SK-N-SH (cell line): Measurements from ENCODE around the gene ZNF277. TPM values are rescaled to one million over a fixed set of nuclear protein-coding genes. Genes with fewer than 3 reads are reported as not detected.

ENCODE experiments used
- CTCF ChIA-PET: fragments of 300-600, 350-600 bp; formaldehyde crosslinking; extraction: SDS; loops from one replicate; lab custom pipeline; 2021; lab: Yijun Ruan, JAX
- POLR2A ChIA-PET: fragments of 350-600 bp; sonication (Branson Sonifier 250); formaldehyde crosslinking; extraction: SDS; loops from one replicate; lab custom pipeline; 2020; ENCODE audit warnings: antibody characterized with exemption, inconsistent platforms; lab: Yijun Ruan, JAX
- DNase-seq: peaks from one replicate; pipeline ENCODE4 v3.0.0; 2012
- H2AFZ ChIP-seq: fragments of 200-600 bp; sonication (generic); 2 replicates; pipeline ENCODE4 v1.8.1; 2016; ENCODE audit warnings: antibody characterized with exemption, mild to moderate bottlenecking, low read depth
- H3F3A ChIP-seq: fragments of 200-600 bp; sonication (generic); replicated peaks from 2 replicates; pipeline ENCODE3; 2016; ENCODE audit warnings: antibody characterized with exemption, mild to moderate bottlenecking; ENCODE audit not compliant: insufficient read depth
- H3K27ac ChIP-seq, 2 experiments: fragments of 200-500 bp in 1 of 2; fragments of 200-600 bp in 1 of 2; sonication (Bioruptor generic) in 1 of 2; sonication (generic), shearing (Covaris generic) in 1 of 2; 2 replicates each; pipeline versions ENCODE4 v1.5.1 to v1.6.1; 2014 to 2016; ENCODE audit warnings: low read depth in 2 of 2, inconsistent platforms in 1 of 2, low read length in 1 of 2, mild to moderate bottlenecking in 1 of 2, mixed read lengths in 1 of 2
- H3K27me3 ChIP-seq: fragments of 200-600 bp; sonication (generic), shearing (Covaris generic); 2 replicates; pipeline ENCODE4 v1.6.1; 2016; ENCODE audit warnings: mixed run types; ENCODE audit not compliant: insufficient read depth
- H3K36me3 ChIP-seq, 2 experiments: fragments of 200-500 bp in 1 of 2; fragments of 200-600 bp in 1 of 2; sonication (Bioruptor generic) in 1 of 2; sonication (generic) in 1 of 2; replicated peaks in 1 of 2; 2 replicates each; pipeline versions ENCODE3 to v1.5.1; 2014 to 2016; ENCODE audit warnings: low read length in 1 of 2, mild to moderate bottlenecking in 1 of 2; ENCODE audit not compliant: insufficient read depth in 2 of 2, control insufficient read depth in 1 of 2
- H3K4me1 ChIP-seq, 2 experiments: fragments of 200-500 bp in 1 of 2; fragments of 200-600 bp in 1 of 2; sonication (Bioruptor generic) in 1 of 2; sonication (generic), shearing (Covaris generic) in 1 of 2; 2 replicates each; pipeline versions ENCODE4 v1.5.1 to v1.6.1; 2014 to 2016; ENCODE audit warnings: low read depth in 1 of 2, low read length in 1 of 2, mixed run types in 1 of 2; ENCODE audit not compliant: insufficient read depth in 2 of 2, control insufficient read depth in 1 of 2
- H3K4me2 ChIP-seq: fragments of 200-600 bp; sonication (generic), shearing (Covaris generic); 2 replicates; pipeline ENCODE4 v1.6.1; 2017; ENCODE audit warnings: mixed run types
- H3K4me3 ChIP-seq, 2 experiments: fragments of 200-500 bp in 1 of 2; fragments of 200-600 bp in 1 of 2; sonication (Bioruptor generic) in 1 of 2; sonication (generic), shearing (Covaris generic) in 1 of 2; 2 replicates each; pipeline versions ENCODE4 v1.5.1 to v1.8.1; 2014 to 2016; ENCODE audit warnings: low read depth in 2 of 2, inconsistent platforms in 1 of 2, low read length in 1 of 2, mild to moderate bottlenecking in 1 of 2, mixed read lengths in 1 of 2, moderate library complexity in 1 of 2
- H3K79me2 ChIP-seq: fragments of 200-600 bp; sonication (generic); 2 replicates; pipeline ENCODE4 v1.8.1; 2017; ENCODE audit warnings: mild to moderate bottlenecking; ENCODE audit not compliant: insufficient read depth
- H3K9ac ChIP-seq: fragments of 200-600 bp; sonication (generic); 2 replicates; pipeline ENCODE4 v1.6.1; 2017; ENCODE audit warnings: mixed run types
- H3K9me2 ChIP-seq: fragments of 200-600 bp; sonication (generic); 2 replicates; pipeline ENCODE4 v1.6.1; 2017; ENCODE audit warnings: mixed run types
- H3K9me3 ChIP-seq: fragments of 200-600 bp; sonication (generic); 2 replicates; pipeline ENCODE4 v1.6.1; 2017; ENCODE audit warnings: mixed run types, mild to moderate bottlenecking, moderate library complexity
- H4K20me1 ChIP-seq: fragments of 200-600 bp; sonication (generic); 2 replicates; pipeline ENCODE4 v1.6.1; 2017; ENCODE audit warnings: mild to moderate bottlenecking, mixed run types; ENCODE audit not compliant: insufficient read depth
- FOXM1 ChIP-seq: IDR thresholded peaks from 2 replicates; pipeline ENCODE4 v1.4.0; 2012; ENCODE audit warnings: low read depth, mild to moderate bottlenecking
- MEF2A ChIP-seq: IDR thresholded peaks from 2 replicates; pipeline ENCODE4 v1.4.0; 2012; ENCODE audit warnings: low read depth, borderline replicate concordance
- MXI1 ChIP-seq: IDR thresholded peaks from 2 replicates; pipeline ENCODE4 v1.6.1; 2012; ENCODE audit warnings: mild to moderate bottlenecking, low read depth, low read length, improper control_type of control experiment
- RAD21 ChIP-seq: IDR thresholded peaks from 2 replicates; pipeline ENCODE4 v1.6.1; 2012; ENCODE audit warnings: mild to moderate bottlenecking, low read length
- RCOR1 ChIP-seq: fragments of 150-350 bp; IDR thresholded peaks from 2 replicates; pipeline ENCODE4 v1.6.1; 2017; ENCODE audit warnings: antibody characterized with exemption, low read length
- RXRA ChIP-seq: IDR thresholded peaks from 2 replicates; pipeline ENCODE4 v1.4.0; 2012; ENCODE audit warnings: low read depth, mild to moderate bottlenecking, borderline replicate concordance
- SIN3A ChIP-seq: IDR thresholded peaks from 2 replicates; pipeline ENCODE4 v1.6.1; 2012; ENCODE audit warnings: low read depth, mild to moderate bottlenecking, low read length, moderate library complexity, borderline replicate concordance
- SMC3 ChIP-seq: IDR thresholded peaks from 2 replicates; pipeline ENCODE4 v1.6.1; 2012; ENCODE audit warnings: low read depth, low read length, improper control_type of control experiment
- WGBS: methylation state at CpG from one replicate; pipeline ENCODE4 v1.1.6; 2017; ENCODE audit warnings: low lambda C conversion rate; 5-methylcytosine and 5-hydroxymethylcytosine counted together
- polyA plus RNA-seq, 3 experiments: library from polyadenylated mRNA; depleted of rRNA; stranded (reverse); fragments of >200 nt; gene quantifications; 2 replicates each; pipeline ENCODE4 v1.2.3, GENCODE V29; 2012
- TF ChIP-seq, protein P1 (sequence below): IDR thresholded peaks from 2 replicates; pipeline ENCODE4 v1.4.0; 2012; ENCODE audit warnings: low read depth, borderline replicate concordance
- TF ChIP-seq, protein P2 (sequence below): IDR thresholded peaks from 2 replicates; pipeline ENCODE4 v1.4.0; 2012; ENCODE audit warnings: low read depth
- TF ChIP-seq, protein P3 (sequence below): IDR thresholded peaks from 2 replicates; pipeline ENCODE4; 2012
- TF ChIP-seq, protein P4 (sequence below): fragments of 150-350 bp; IDR thresholded peaks from 2 replicates; pipeline ENCODE4 v1.6.1; 2016; ENCODE audit warnings: mild to moderate bottlenecking, low read depth, low read length

Gene ZNF277
- polyA plus RNA-seq, 1 of the 3 experiments (the other 2 are of a cell fraction) = 11.5 TPM

DNA sequence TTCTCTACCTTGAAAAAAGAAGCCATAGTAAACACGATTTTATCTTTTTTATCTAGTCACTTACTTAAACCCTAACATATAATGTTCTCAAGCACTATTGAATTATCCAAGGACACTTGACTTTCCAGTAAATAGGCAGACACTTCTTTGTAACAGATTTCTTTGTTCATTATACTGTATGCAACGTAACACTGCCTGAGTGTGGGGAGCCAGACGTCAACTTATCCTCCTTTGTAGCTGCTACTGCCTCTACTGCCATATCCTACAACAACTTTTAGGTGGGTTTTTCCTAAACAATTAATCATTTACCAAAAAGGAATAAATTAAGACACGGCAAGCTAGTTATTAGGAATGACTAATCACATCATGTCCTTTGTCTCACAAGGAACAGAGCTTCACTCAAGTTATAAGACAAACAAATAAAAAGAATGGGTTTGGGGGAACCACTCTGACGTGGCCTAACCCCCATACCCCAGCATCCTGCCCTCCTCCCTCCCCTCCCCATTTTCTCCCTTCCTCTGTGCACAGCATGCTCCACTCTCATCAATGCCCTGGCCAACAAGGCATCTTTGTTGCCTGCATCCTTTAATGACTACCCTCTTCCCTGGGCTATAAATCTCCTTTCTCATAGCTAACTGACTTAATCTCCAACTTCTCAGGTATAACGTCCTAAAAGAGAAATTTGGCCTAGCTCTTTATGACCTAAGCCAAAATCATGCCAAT is 43.5 kb upstream of the ZNF277 start (continued):
- TF ChIP-seq, protein P1, sequence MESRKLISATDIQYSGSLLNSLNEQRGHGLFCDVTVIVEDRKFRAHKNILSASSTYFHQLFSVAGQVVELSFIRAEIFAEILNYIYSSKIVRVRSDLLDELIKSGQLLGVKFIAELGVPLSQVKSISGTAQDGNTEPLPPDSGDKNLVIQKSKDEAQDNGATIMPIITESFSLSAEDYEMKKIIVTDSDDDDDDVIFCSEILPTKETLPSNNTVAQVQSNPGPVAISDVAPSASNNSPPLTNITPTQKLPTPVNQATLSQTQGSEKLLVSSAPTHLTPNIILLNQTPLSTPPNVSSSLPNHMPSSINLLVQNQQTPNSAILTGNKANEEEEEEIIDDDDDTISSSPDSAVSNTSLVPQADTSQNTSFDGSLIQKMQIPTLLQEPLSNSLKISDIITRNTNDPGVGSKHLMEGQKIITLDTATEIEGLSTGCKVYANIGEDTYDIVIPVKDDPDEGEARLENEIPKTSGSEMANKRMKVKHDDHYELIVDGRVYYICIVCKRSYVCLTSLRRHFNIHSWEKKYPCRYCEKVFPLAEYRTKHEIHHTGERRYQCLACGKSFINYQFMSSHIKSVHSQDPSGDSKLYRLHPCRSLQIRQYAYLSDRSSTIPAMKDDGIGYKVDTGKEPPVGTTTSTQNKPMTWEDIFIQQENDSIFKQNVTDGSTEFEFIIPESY = no peak
- TF ChIP-seq RAD21 (no peak), MXI1 (no peak), RXRA (no peak), SIN3A (no peak)

DNA sequence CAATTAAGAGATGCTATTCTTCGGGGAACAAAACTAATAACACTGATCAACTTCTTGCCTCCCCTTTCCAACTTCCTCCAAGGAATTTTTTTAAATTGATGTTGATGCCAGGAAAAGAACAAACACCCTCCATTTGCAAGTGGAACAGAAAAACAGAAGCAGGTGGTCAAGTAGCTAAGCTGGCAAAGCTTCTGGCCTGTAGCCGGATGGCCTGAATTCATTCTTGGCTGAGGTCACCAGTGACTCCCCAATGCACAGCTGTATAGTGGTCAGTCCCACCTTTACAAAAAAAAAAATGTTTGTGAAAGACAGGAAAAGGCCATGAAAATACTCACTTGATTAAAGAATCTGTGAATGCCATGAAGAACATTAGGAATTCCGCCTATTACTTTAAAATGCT is 39.3 kb upstream of the ZNF277 start:
- Histone ChIP-seq H3F3A (no peaks in the 10 kb centered on the region), H3K4me3 (no peak overlapping the region), H2AFZ (no peak overlapping the region), H3K9me2 (no peaks in the 10 kb centered on the region), H3K9me3 (no peaks in the 10 kb centered on the region), H3K4me2 (no peak overlapping the region), H3K79me2 (no peaks in the 10 kb centered on the region), H3K4me1 (peaks cover 12 to 15% of the 10 kb centered on the region in 2 experiments; a peak in 3 of 4 replicates), H3K36me3 (no peaks in the 10 kb centered on the region), H3K27ac (no peak overlapping the region), H3K27me3 (no peaks in the 10 kb centered on the region), H4K20me1 (no peaks in the 10 kb centered on the region), H3K9ac (no peak overlapping the region)
- ChIA-PET POLR2A (no interaction called here), CTCF (interaction anchor here (1.1 kb wide), 1 partner anchor 404 kb away, joined by 3 read pairs; no protein-coding TSS in a partner anchor)
- 92% methylated on average over 3 of the region's 3 CpGs for WGBS
- TF ChIP-seq FOXM1 (no peak), MEF2A (no peak), RCOR1 (no peak), SMC3 (no peak)
- TF ChIP-seq, protein P1 = no peak
- TF ChIP-seq, protein P2, sequence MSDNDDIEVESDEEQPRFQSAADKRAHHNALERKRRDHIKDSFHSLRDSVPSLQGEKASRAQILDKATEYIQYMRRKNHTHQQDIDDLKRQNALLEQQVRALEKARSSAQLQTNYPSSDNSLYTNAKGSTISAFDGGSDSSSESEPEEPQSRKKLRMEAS = no peak
- TF ChIP-seq, protein P3, sequence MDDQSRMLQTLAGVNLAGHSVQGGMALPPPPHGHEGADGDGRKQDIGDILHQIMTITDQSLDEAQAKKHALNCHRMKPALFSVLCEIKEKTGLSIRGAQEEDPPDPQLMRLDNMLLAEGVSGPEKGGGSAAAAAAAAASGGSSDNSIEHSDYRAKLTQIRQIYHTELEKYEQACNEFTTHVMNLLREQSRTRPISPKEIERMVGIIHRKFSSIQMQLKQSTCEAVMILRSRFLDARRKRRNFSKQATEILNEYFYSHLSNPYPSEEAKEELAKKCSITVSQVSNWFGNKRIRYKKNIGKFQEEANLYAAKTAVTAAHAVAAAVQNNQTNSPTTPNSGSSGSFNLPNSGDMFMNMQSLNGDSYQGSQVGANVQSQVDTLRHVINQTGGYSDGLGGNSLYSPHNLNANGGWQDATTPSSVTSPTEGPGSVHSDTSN = no peak
- TF ChIP-seq, protein P4, sequence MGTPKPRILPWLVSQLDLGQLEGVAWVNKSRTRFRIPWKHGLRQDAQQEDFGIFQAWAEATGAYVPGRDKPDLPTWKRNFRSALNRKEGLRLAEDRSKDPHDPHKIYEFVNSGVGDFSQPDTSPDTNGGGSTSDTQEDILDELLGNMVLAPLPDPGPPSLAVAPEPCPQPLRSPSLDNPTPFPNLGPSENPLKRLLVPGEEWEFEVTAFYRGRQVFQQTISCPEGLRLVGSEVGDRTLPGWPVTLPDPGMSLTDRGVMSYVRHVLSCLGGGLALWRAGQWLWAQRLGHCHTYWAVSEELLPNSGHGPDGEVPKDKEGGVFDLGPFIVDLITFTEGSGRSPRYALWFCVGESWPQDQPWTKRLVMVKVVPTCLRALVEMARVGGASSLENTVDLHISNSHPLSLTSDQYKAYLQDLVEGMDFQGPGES = no peak; the same call in 1 of the 2 replicates
- no peak for DNase-seq
